ENCODE results near the gene MORC4.

DNA sequence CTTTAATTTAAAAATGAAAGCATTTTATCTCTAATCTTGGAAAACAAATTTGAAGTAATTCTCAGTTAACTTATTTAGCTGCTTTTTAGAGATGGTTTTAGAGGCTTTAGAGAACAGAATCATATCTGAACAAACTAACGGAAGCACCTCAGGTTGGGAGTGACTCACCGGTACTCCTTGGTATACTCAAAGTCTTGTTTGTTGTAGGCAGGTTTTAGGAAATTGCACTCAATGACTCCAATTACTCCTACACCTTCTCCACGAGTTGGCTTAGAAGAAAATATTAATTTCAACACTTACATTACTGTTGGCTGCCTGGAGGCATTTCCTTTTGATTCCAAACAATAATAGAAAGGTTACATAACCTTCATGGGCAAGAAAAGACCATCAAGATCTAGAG is 23.6 kb downstream of the MORC4 start:
- TF ChIP-seq, protein P1, sequence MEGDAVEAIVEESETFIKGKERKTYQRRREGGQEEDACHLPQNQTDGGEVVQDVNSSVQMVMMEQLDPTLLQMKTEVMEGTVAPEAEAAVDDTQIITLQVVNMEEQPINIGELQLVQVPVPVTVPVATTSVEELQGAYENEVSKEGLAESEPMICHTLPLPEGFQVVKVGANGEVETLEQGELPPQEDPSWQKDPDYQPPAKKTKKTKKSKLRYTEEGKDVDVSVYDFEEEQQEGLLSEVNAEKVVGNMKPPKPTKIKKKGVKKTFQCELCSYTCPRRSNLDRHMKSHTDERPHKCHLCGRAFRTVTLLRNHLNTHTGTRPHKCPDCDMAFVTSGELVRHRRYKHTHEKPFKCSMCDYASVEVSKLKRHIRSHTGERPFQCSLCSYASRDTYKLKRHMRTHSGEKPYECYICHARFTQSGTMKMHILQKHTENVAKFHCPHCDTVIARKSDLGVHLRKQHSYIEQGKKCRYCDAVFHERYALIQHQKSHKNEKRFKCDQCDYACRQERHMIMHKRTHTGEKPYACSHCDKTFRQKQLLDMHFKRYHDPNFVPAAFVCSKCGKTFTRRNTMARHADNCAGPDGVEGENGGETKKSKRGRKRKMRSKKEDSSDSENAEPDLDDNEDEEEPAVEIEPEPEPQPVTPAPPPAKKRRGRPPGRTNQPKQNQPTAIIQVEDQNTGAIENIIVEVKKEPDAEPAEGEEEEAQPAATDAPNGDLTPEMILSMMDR (IDR thresholded peaks at IDR 0.05): no peak
- TF ChIP-seq POLR2A (IDR thresholded peaks at IDR 0.05): no peak

Data from body of pancreas (tissue), 4 donors.